IMR-90 (cell line): ENCODE data around the gene PPFIBP2. TPM values are rescaled to one million over a fixed set of nuclear protein-coding genes. Genes with fewer than 3 reads are reported as not detected.

Experiments used
- ATAC-seq: fragments of 200-7000 bp; cut with Tn5 transposase; 2 replicates; pipeline ENCODE4 v1.9.1; 2020; ENCODE audit warnings: low read depth, mild to moderate bottlenecking, moderate library complexity
- BruUV-seq: library from RNA; stranded (reverse); fragments of 400-500 nt; replicated peaks from 2 replicates; lab custom pipeline; 2021; lab: Mats Ljungman, UMichigan
- CTCF ChIA-PET: fragments of 300-600 bp; formaldehyde crosslinking; extraction: SDS; loops from one replicate; lab custom pipeline; 2021; ENCODE audit warnings: antibody characterized with exemption; lab: Yijun Ruan, JAX
- POLR2A ChIA-PET: fragments of 300-600 bp; sonication (Branson Sonifier 250); formaldehyde crosslinking; loops from one replicate; lab custom pipeline; 2022; ENCODE audit warnings: antibody characterized with exemption; ENCODE audit not compliant: unreplicated experiment; lab: Charles Lee
- DNase-seq: peaks from one replicate; pipeline ENCODE4 v3.0.0; 2013
- H2AFZ ChIP-seq: replicated peaks from 2 replicates; pipeline ENCODE3; 2013; ENCODE audit warnings: low read length, mild to moderate bottlenecking; ENCODE audit not compliant: poor library complexity
- H2AK5ac ChIP-seq: 2 replicates; pipeline ENCODE4 v1.6.1; 2013; ENCODE audit warnings: low read depth, low read length, inconsistent platforms
- H2AK9ac ChIP-seq: replicated peaks from 2 replicates; pipeline ENCODE3; 2013; ENCODE audit warnings: mild to moderate bottlenecking, low read depth, low read length, moderate library complexity; ENCODE audit not compliant: poor library complexity
- H2BK120ac ChIP-seq: 2 replicates; pipeline ENCODE4 v1.6.1; 2013; ENCODE audit warnings: low read depth, low read length, inconsistent platforms
- H2BK15ac ChIP-seq: 3 replicates; pipeline ENCODE4 v1.6.1; 2013; ENCODE audit warnings: low read depth, low read length, inconsistent platforms
- H2BK20ac ChIP-seq: 2 replicates; pipeline ENCODE4 v1.6.1; 2013; ENCODE audit warnings: low read depth, mild to moderate bottlenecking, inconsistent platforms, low read length, moderate library complexity
- H2BK5ac ChIP-seq: 2 replicates; pipeline ENCODE4 v1.6.1; 2013; ENCODE audit warnings: mild to moderate bottlenecking, low read depth, low read length, inconsistent platforms; ENCODE audit not compliant: poor library complexity, severe bottlenecking
- H3K14ac ChIP-seq: replicated peaks from 2 replicates; pipeline ENCODE4 v1.6.1; 2013; ENCODE audit warnings: low read depth, low read length, inconsistent platforms
- H3K18ac ChIP-seq: 2 replicates; pipeline ENCODE4 v1.6.1; 2013; ENCODE audit warnings: low read depth, low read length, control low read depth
- H3K23ac ChIP-seq: 2 replicates; pipeline ENCODE4 v1.6.1; 2013; ENCODE audit warnings: low read depth, low read length, inconsistent platforms
- H3K27ac ChIP-seq: 2 replicates; pipeline ENCODE4 v1.5.1; 2013; ENCODE audit warnings: mild to moderate bottlenecking, control low read depth, low read length; ENCODE audit not compliant: insufficient read depth
- H3K27me3 ChIP-seq: 2 replicates; pipeline ENCODE4 v1.6.1; 2013; ENCODE audit warnings: low read length; ENCODE audit not compliant: control insufficient read depth, insufficient read depth
- H3K36me3 ChIP-seq: 2 replicates; pipeline ENCODE4 v1.6.1; 2013; ENCODE audit warnings: low read length, mixed read lengths; ENCODE audit not compliant: control insufficient read depth, insufficient read depth
- H3K4ac ChIP-seq: 2 replicates; pipeline ENCODE4 v1.6.1; 2013; ENCODE audit warnings: low read depth, low read length, inconsistent platforms
- H3K4me1 ChIP-seq: 2 replicates; pipeline ENCODE4 v1.6.1; 2013; ENCODE audit warnings: low read length, mixed read lengths; ENCODE audit not compliant: control insufficient read depth, insufficient read depth
- H3K4me2 ChIP-seq: 2 replicates; pipeline ENCODE4 v1.6.1; 2013; ENCODE audit warnings: low read depth, mild to moderate bottlenecking, control low read depth, low read length, moderate library complexity
- H3K4me3 ChIP-seq: 2 replicates; pipeline ENCODE4 v1.5.1; 2013; ENCODE audit warnings: low read depth, mild to moderate bottlenecking, control low read depth, low read length, moderate library complexity; ENCODE audit not compliant: insufficient read depth
- H3K56ac ChIP-seq: 2 replicates; pipeline ENCODE4 v1.6.1; 2013; ENCODE audit warnings: low read length, inconsistent platforms; ENCODE audit not compliant: insufficient read depth; ENCODE audit errors: extremely low read depth
- H3K79me1 ChIP-seq, 2 experiments: 2 replicates each; pipeline ENCODE4 v1.6.1; 2013; ENCODE audit warnings: low read length in 2 of 2, inconsistent platforms in 1 of 2, low read depth in 1 of 2
- H3K9ac ChIP-seq: 2 replicates; pipeline ENCODE4 v1.6.1; 2013; ENCODE audit warnings: low read depth, low read length, control low read depth
- H3K9me1 ChIP-seq: 2 replicates; pipeline ENCODE4 v1.6.1; 2013; ENCODE audit warnings: low read length, inconsistent platforms; ENCODE audit not compliant: insufficient read depth
- H3K9me3 ChIP-seq: 2 replicates; pipeline ENCODE4 v1.6.1; 2013; ENCODE audit warnings: low read length; ENCODE audit not compliant: control insufficient read depth, insufficient read depth
- H4K20me1 ChIP-seq: 2 replicates; pipeline ENCODE4 v1.6.1; 2013; ENCODE audit warnings: low read length, inconsistent platforms; ENCODE audit not compliant: insufficient read depth
- H4K5ac ChIP-seq: 2 replicates; pipeline ENCODE4 v1.6.1; 2013; ENCODE audit warnings: mild to moderate bottlenecking, low read depth, low read length, control low read depth
- H4K8ac ChIP-seq, 2 experiments: 2 replicates each; pipeline ENCODE4 v1.6.1; 2013; ENCODE audit warnings: low read depth in 2 of 2, low read length in 2 of 2, control low read depth in 1 of 2, inconsistent platforms in 1 of 2
- H4K91ac ChIP-seq: 2 replicates; pipeline ENCODE4 v1.6.1; 2013; ENCODE audit warnings: low read depth, low read length, inconsistent platforms; ENCODE audit not compliant: insufficient read depth
- CHD1 ChIP-seq: IDR thresholded peaks from 2 replicates; pipeline ENCODE4 v1.6.1; 2012; ENCODE audit warnings: low read depth, low read length, improper control_type of control experiment
- whole genome bisulfite sequencing, 2 experiments: methylation state at CpG; one replicate each; pipeline versions ENCODE4 v1.1.5 to v1.1.7; 2013; ENCODE audit warnings: missing lambda C conversion rate in 2 of 2; ENCODE audit not compliant: insufficient read length in 1 of 2; ENCODE audit errors: extremely low coverage in 2 of 2; 5-methylcytosine and 5-hydroxymethylcytosine counted together
- dilution Hi-C: fragments of 300-500 bp; cut with HindIII; formaldehyde crosslinking; loops from one replicate; pipeline ENCODE4 v1.14.3; 2018; ENCODE audit warnings: low sequenced_read_pairs; ENCODE audit not compliant: unreplicated experiment
- in situ Hi-C: fragments of 300-500 bp; cut with MboI; formaldehyde crosslinking; loops from 3 replicates; pipeline ENCODE4 v1.14.3; 2019; ENCODE audit warnings: low sequenced_read_pairs, inconsistent platforms, mixed read lengths
- intact Hi-C: fragments of 100-400 bp; cut with micrococcal nuclease; formaldehyde crosslinking; loops from 2 replicates; pipeline ENCODE4 v1.10.0; 2022
- polyA plus RNA-seq, 3 experiments: library from polyadenylated mRNA; depleted of rRNA; stranded (reverse); fragments of >200 nt; gene quantifications; 2 replicates each; pipeline ENCODE4 v1.2.3, GENCODE V29; 2012; ENCODE audit warnings: low replicate concordance in 1 of 3
- total RNA-seq: library from RNA; depleted of rRNA; stranded (reverse); fragments of >200 nt; gene quantifications from 2 replicates; pipeline ENCODE4 v1.2.3, GENCODE V29; 2012

PPFIBP2 gene
- total and polyA plus RNA-seq, 2 of the 4 experiments (the other 2 are of a cell fraction): 6.0 to 11.8 TPM

GRCh38 chr11:7603031-7603781, 89.4 kb downstream of the PPFIBP2 start:
- no peaks in the 10 kb centered on the region for H3K9me3 ChIP-seq
- no peak overlapping the region for H2BK15ac ChIP-seq
- no TSS peak for BruUV-seq
- no peak overlapping the region for H3K9ac ChIP-seq
- H3K27ac ChIP-seq: no peak overlapping the region
- no peak overlapping the region for H2AFZ ChIP-seq
- H2BK120ac ChIP-seq: no peak overlapping the region
- H3K56ac ChIP-seq: no peak overlapping the region
- POLR2A ChIA-PET: no interaction called here
- no peaks in the 10 kb centered on the region for H3K27me3 ChIP-seq
- intact Hi-C loops (loop anchor here (5.0 kb wide), 1 partner anchor 44 kb away; no protein-coding TSS in a partner anchor), dilution Hi-C loops (no loop called here), in situ Hi-C loops (no loop called here)
- CTCF ChIA-PET: interaction anchor here (0.5 kb wide), 1 partner anchor 1752 kb away, joined by 3 read pairs; no protein-coding TSS in a partner anchor
- no peak overlapping the region for H4K91ac ChIP-seq
- ATAC-seq (no peak), DNase-seq (peak; percentile 53)
- no peak overlapping the region for H2AK9ac ChIP-seq
- no peaks in the 10 kb centered on the region for H3K9me1 ChIP-seq
- H3K79me1 ChIP-seq: no peaks in the 10 kb centered on the region
- no peak overlapping the region for H2AK5ac ChIP-seq
- no peak overlapping the region for H4K8ac ChIP-seq
- H4K5ac ChIP-seq: no peak overlapping the region
- H4K20me1 ChIP-seq: no peaks in the 10 kb centered on the region
- peaks cover 7% of the 10 kb centered on the region for H3K4me1 ChIP-seq
- no peaks in the 10 kb centered on the region for H3K36me3 ChIP-seq
- H3K18ac ChIP-seq: no peak overlapping the region
- TF ChIP-seq CHD1: no peak
- no peak overlapping the region for H3K14ac ChIP-seq
- H2BK20ac ChIP-seq: no peak overlapping the region
- H3K23ac ChIP-seq: no peak overlapping the region
- no peak overlapping the region for H2BK5ac ChIP-seq
- H3K4ac ChIP-seq: no peak overlapping the region
- H3K4me2 ChIP-seq: no peak overlapping the region
- no CpG with 5 or more reads among the region's 4 CpGs for WGBS, 2 experiments
- no peak overlapping the region for H3K4me3 ChIP-seq
